Measurements from ENCODE around the gene FAHD1. TPM values are rescaled to one million over a fixed set of nuclear protein-coding genes. Genes with fewer than 3 reads are reported as not detected.

Gene FAHD1
- total and polyA plus RNA-seq, 9 of the 15 experiments (the other 6 are each of a cell fraction or from before 2014, with no cell fraction given): 2.2 to 20.9 (median 10.7) TPM

DNA sequence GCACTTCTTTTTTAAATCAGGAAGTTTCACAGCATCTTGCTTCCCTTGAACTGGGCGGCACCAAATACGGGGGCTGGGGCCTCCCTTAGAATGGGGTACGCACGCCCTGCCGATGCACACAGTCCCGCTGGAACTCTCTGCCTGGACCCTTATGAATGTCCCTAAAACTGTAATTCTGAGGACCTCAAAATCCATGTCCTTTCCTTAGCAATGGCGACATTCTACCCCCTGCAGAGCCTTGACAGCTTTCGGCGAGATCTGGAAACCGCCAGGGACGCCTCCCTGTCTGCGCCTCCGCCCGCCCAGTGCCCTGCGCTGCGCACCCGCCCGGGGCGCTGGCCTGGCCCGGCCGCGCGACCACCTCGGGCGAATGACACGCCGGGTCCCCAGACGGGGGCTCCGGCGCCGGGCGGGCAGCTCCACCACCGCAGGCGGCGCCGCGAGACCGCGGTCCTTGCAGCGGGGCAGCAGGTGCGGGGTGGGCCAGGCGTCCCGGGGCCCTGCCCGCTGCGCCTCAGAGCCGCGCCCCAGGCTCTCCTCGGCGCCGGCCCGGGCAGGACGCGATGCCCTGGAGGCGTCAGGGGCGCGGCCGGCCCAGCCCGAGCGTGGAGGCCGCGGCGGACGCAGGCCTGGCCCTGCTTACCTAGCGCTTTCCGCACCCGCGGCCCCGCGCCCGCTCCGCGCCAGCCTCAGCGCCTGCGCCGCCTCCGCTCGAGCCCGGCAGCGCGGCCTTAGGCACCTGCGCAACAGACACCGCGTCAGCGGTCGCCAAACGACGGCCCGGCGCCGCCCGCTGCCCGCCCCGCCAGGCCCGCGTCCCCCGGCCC, 929 bp upstream of the FAHD1 start (continued):
- TF ChIP-seq NFE2L1 (tag; IDR thresholded peaks at IDR 0.05; ENCODE audit: borderline replicate concordance, low read depth): no peak
- peak; percentile 29 for TF ChIP-seq MEIS2 (IDR thresholded peaks at IDR 0.05; ENCODE audit: partially characterized antibody)
- TF ChIP-seq UBTF (IDR thresholded peaks at IDR 0.05; ENCODE audit: borderline replicate concordance in 1 of 2, low read depth in 2 of 2, low read length in 2 of 2): peak in 1 of 2 experiments; percentile 19; a peak in 1 of 4 replicates
- TF ChIP-seq BRD9 (IDR thresholded peaks at IDR 0.05; ENCODE audit: low read depth, partially characterized antibody): no peak
- TF ChIP-seq GATAD2A (IDR thresholded peaks at IDR 0.05): no peak
- TF ChIP-seq ZNF583 (CRISPR knock-in tag; IDR thresholded peaks at IDR 0.05): no peak
- TF ChIP-seq ZNF282 (CRISPR knock-in tag; IDR thresholded peaks at IDR 0.05): no peak
- TF ChIP-seq PRPF4 (IDR thresholded peaks at IDR 0.05; ENCODE audit: insufficient read depth, low read depth, low read length, poor library complexity, severe bottlenecking): no peak
- TF ChIP-seq ZNF253 (CRISPR knock-in tag; conservative IDR thresholded peaks at IDR 0.05): no peak
- TF ChIP-seq NR2C1 (IDR thresholded peaks at IDR 0.05): no peak
- TF ChIP-seq NR2C1 (tag; IDR thresholded peaks at IDR 0.05): no peak
- TF ChIP-seq ARID3A (IDR thresholded peaks at IDR 0.05; ENCODE audit: borderline replicate concordance, low read depth, low read length): no peak
- no peak for TF ChIP-seq DMBX1 (CRISPR knock-in tag; IDR thresholded peaks at IDR 0.05; ENCODE audit: borderline replicate concordance)
- no peak for TF ChIP-seq HLTF (IDR thresholded peaks at IDR 0.05)
- TF ChIP-seq ZNF507 (tag; conservative IDR thresholded peaks at IDR 0.05): no peak
- TF ChIP-seq RB1 (IDR thresholded peaks at IDR 0.05; ENCODE audit: low read depth): peak; percentile 15; the same call in 1 of the 2 replicates
- TF ChIP-seq ATF6 (CRISPR knock-in tag; IDR thresholded peaks at IDR 0.05): no peak
- no peak for TF ChIP-seq MCM2 (IDR thresholded peaks at IDR 0.05; ENCODE audit: low read depth)
- TF ChIP-seq ILK (tag; IDR thresholded peaks at IDR 0.05; ENCODE audit: borderline replicate concordance, low read depth): no peak
- no peak for TF ChIP-seq TRIM24 (IDR thresholded peaks at IDR 0.05)
- no peak for TF ChIP-seq TCF7L2 (IDR thresholded peaks at IDR 0.05; ENCODE audit: low read depth, low read length)
- no peak for TF ChIP-seq CBFA2T2 (conservative IDR thresholded peaks at IDR 0.05)
- TF ChIP-seq CCNT2 (IDR thresholded peaks at IDR 0.05; ENCODE audit: borderline replicate concordance, extremely low read depth, insufficient read length, low read depth, low read length): no peak

All from K562 (cell line).